ENCODE measurements around the gene MIPOL1. TPM values are rescaled to one million over a fixed set of nuclear protein-coding genes. Genes with fewer than 3 reads are reported as not detected.
A peak's percentile ranks its signal among the peaks of the same experiment; 100 is the strongest.

Gene MIPOL1
- total and polyA plus RNA-seq, 2 of the 13 experiments (the other 11 are each of a cell fraction or from before 2014, with no cell fraction given), result 8.6 to 34.2 TPM

GRCh38 chr14:37480446-37481290 is 282.9 kb downstream of the MIPOL1 start (continued):
- TF ChIP-seq AGO1 (IDR thresholded peaks at IDR 0.05; ENCODE audit: low read depth, low read length, poor library complexity, severe bottlenecking) (no peak), TSC22D2 (CRISPR knock-in tag; IDR thresholded peaks at IDR 0.05; ENCODE audit: borderline replicate concordance) (peak; percentile 22; the same call in 1 of the 2 replicates), AKNA (CRISPR knock-in tag; IDR thresholded peaks at IDR 0.05; ENCODE audit: borderline replicate concordance) (no peak), AKAP8 (CRISPR knock-in tag; IDR thresholded peaks at IDR 0.05) (no peak), WIZ (CRISPR knock-in tag; IDR thresholded peaks at IDR 0.05) (no peak), ZNF484 (CRISPR knock-in tag; IDR thresholded peaks at IDR 0.05; ENCODE audit: borderline replicate concordance, low read depth) (no peak), ZSCAN9 (CRISPR knock-in tag; IDR thresholded peaks at IDR 0.05; ENCODE audit: borderline replicate concordance) (peak; percentile 88), PCBP1 (IDR thresholded peaks at IDR 0.05; ENCODE audit: borderline replicate concordance, low read depth, low read length) (no peak), NFE2L2 (IDR thresholded peaks at IDR 0.05; ENCODE audit: low read length) (no peak), ZNF674 (CRISPR knock-in tag; IDR thresholded peaks at IDR 0.05; ENCODE audit: low read depth) (no peak), ZXDC (CRISPR knock-in tag; IDR thresholded peaks at IDR 0.05) (no peak), NFRKB (IDR thresholded peaks at IDR 0.05) (no peak), HNRNPL (IDR thresholded peaks at IDR 0.05; ENCODE audit: low read depth, low read length) (no peak), ZNF501 (CRISPR knock-in tag; IDR thresholded peaks at IDR 0.05) (no peak), ZBTB20 (CRISPR knock-in tag; IDR thresholded peaks at IDR 0.05; ENCODE audit: borderline replicate concordance, low read depth) (peak; percentile 38; the same call in 1 of the 2 replicates), HMGXB4 (CRISPR knock-in tag; IDR thresholded peaks at IDR 0.05; ENCODE audit: borderline replicate concordance in 1 of 2, low read depth in 1 of 2) (0 out of 4 replicates have a peak, but pooled peaks of 1 of the 2 experiments have one; percentile 36), MNT (IDR thresholded peaks at IDR 0.05) (no peak)
